Prostate gland (tissue), 2 donors: ENCODE results near the gene DFFB. TPM values are rescaled to one million over a fixed set of nuclear protein-coding genes. Genes with fewer than 3 reads are reported as not detected.

Experiments used
- DNase-seq: peaks from one replicate; pipeline ENCODE4 v3.0.0-alpha.2; 2019; ENCODE audit warnings: low spot score
- H3K27ac ChIP-seq, 2 donors: fragments of 200-600 bp; sonication (generic); 2 replicates each; pipeline ENCODE4 v1.5.1; 2017 to 2019
- H3K27me3 ChIP-seq: fragments of 200-600 bp; sonication (generic); replicated peaks from 2 replicates; pipeline ENCODE4 v1.5.1; 2019; ENCODE audit not compliant: insufficient read depth
- H3K36me3 ChIP-seq, 2 donors: fragments of 200-600 bp; sonication (generic); 1 replicate in 1 of 2; 2 replicates in 1 of 2; pipeline versions ENCODE4 v1.5.1 to v1.8.1; 2017 to 2019
- H3K4me1 ChIP-seq: fragments of 200-600 bp; sonication (generic); replicated peaks from 2 replicates; pipeline ENCODE4 v1.5.1; 2019
- H3K4me3 ChIP-seq, 2 donors: fragments of 200-600 bp; sonication (generic); 2 replicates each; pipeline ENCODE4 v1.5.1; 2017 to 2019
- H3K9me3 ChIP-seq: fragments of 200-600 bp; sonication (generic); 2 replicates; pipeline ENCODE4 v1.5.1; 2017
- CTCF ChIP-seq, 4 experiments: fragments of 200-600 bp in 2 of 4; fragments of 450-650 bp in 2 of 4; sonication (generic) in 2 of 4; IDR thresholded peaks; 1 replicate in 3 of 4; 2 replicates in 1 of 4; pipeline ENCODE4 v1.5.1; 2016 to 2019; ENCODE audit warnings: antibody characterized with exemption in 4 of 4, mild to moderate bottlenecking in 2 of 4, moderate library complexity in 2 of 4
- POLR2A ChIP-seq: fragments of 450-650 bp; IDR thresholded peaks from one replicate; pipeline ENCODE4 v1.6.1; 2016; ENCODE audit warnings: antibody characterized with exemption, mild to moderate bottlenecking
- POLR2AphosphoS5 ChIP-seq: sonication (generic); formaldehyde crosslinking; IDR thresholded peaks from one replicate; pipeline ENCODE4 v1.6.1; 2017; ENCODE audit warnings: antibody characterized with exemption
- WGBS: methylation state at CpG from one replicate; pipeline ENCODE4 v1.1.5; 2018; 5-methylcytosine and 5-hydroxymethylcytosine counted together
- intact Hi-C: fragments of 100-400 bp; cut with DNase I; formaldehyde crosslinking; loops from one replicate; pipeline ENCODE4 v1.14.2; 2022
- total RNA-seq, 2 donors: library from RNA; depleted of rRNA; stranded (reverse); fragments of >200 nt; gene quantifications; one replicate each; pipeline ENCODE4 v1.1.0, GENCODE V29; 2016

DFFB gene
- total RNA-seq, 2 donors from 2014 or later, result 5.3 to 20.5 TPM

- Histone ChIP-seq H3K27me3 (no peaks in the 10 kb centered on the region), H3K9me3 (no peaks in the 10 kb centered on the region), H3K36me3 (no peaks in the 10 kb centered on the region), H3K27ac (no peak overlapping the region), H3K4me3 (no peak overlapping the region), H3K4me1 (no peaks in the 10 kb centered on the region)
- no peak for DNase-seq
- TF ChIP-seq POLR2AphosphoS5 (no peak), CTCF (IDR thresholded peaks at IDR 0.05) (no peak)
- WGBS, result 62% methylated on average over 8 of the region's 8 CpGs
- intact Hi-C loops, result no loop called here
Observed at GRCh38 chr1:3921765-3922164, 64.5 kb downstream of the DFFB start.

- no peak overlapping the region for H3K27ac ChIP-seq
- H3K4me1 ChIP-seq, result no peaks in the 10 kb centered on the region
- DNase-seq, result no peak
- no peak for TF ChIP-seq CTCF (IDR thresholded peaks at IDR 0.05)
- no peak for TF ChIP-seq POLR2A
- TF ChIP-seq POLR2AphosphoS5, result no peak
- no peaks in the 10 kb centered on the region for H3K36me3 ChIP-seq
- no peak overlapping the region for H3K4me3 ChIP-seq
- H3K9me3 ChIP-seq, result no peaks in the 10 kb centered on the region
- WGBS, result 90% methylated on average over 6 of the region's 6 CpGs
- no peaks in the 10 kb centered on the region for H3K27me3 ChIP-seq
- intact Hi-C loops, result no loop called here
Observed at GRCh38 chr1:3922201-3922725, 65.0 kb downstream of the DFFB start.

- no peaks in the 10 kb centered on the region for H3K36me3 ChIP-seq
- no peak overlapping the region for H3K27ac ChIP-seq
- H3K4me3 ChIP-seq, result no peak overlapping the region
- TF ChIP-seq CTCF (IDR thresholded peaks at IDR 0.05), result no peak
- no peak for TF ChIP-seq POLR2AphosphoS5
- TF ChIP-seq POLR2A, result no peak
- intact Hi-C loops, result no loop called here
- WGBS, result 42% methylated on average over 6 of the region's 6 CpGs
- H3K9me3 ChIP-seq, result no peaks in the 10 kb centered on the region
- H3K4me1 ChIP-seq, result no peaks in the 10 kb centered on the region
- H3K27me3 ChIP-seq, result no peaks in the 10 kb centered on the region
- no peak for DNase-seq
Observed at GRCh38 chr1:3922851-3923250, 65.6 kb downstream of the DFFB start.

GRCh38 chr1:3923378-3924185 lies 66.3 kb downstream of the DFFB start:
- Histone ChIP-seq H3K9me3 (no peaks in the 10 kb centered on the region), H3K27ac (no peak overlapping the region), H3K4me3 (no peak overlapping the region), H3K27me3 (no peaks in the 10 kb centered on the region), H3K4me1 (no peaks in the 10 kb centered on the region), H3K36me3 (no peaks in the 10 kb centered on the region)
- intact Hi-C loops, result no loop called here
- 77% methylated on average over 20 of the region's 25 CpGs for WGBS
- TF ChIP-seq POLR2A, result no peak
- no peak for TF ChIP-seq POLR2AphosphoS5
- TF ChIP-seq CTCF (IDR thresholded peaks at IDR 0.05), result no peak
- no peak for DNase-seq
